Fibroblast of lung (primary cell): Measurements from ENCODE around the gene TMC6. TPM values are rescaled to one million over a fixed set of nuclear protein-coding genes. Genes with fewer than 3 reads are reported as not detected.
A peak's percentile ranks its signal among the peaks of the same experiment; 100 is the strongest.

Experiments used
- DNase-seq, 2 donors: peaks; one replicate each; pipeline versions ENCODE4 v3.0.0 to v3.0.0-alpha.2; 2010; ENCODE audit warnings: low read depth in 2 of 2
- H2AFZ ChIP-seq: 2 replicates; pipeline ENCODE4 v1.5.1; 2012; ENCODE audit warnings: low read length, control low read depth, inconsistent platforms
- H3K27ac ChIP-seq: 2 replicates; pipeline ENCODE4 v1.5.1; 2011; ENCODE audit warnings: low read length, control low read depth; ENCODE audit not compliant: insufficient read depth
- H3K27me3 ChIP-seq: 2 replicates; pipeline ENCODE4 v1.5.1; 2011; ENCODE audit warnings: mild to moderate bottlenecking, low read length; ENCODE audit not compliant: control insufficient read depth, insufficient read depth
- H3K36me3 ChIP-seq: 2 replicates; pipeline ENCODE4 v1.5.1; 2011; ENCODE audit warnings: low read length; ENCODE audit not compliant: control insufficient read depth, insufficient read depth
- H3K4me1 ChIP-seq: 2 replicates; pipeline ENCODE4 v1.5.1; 2011; ENCODE audit warnings: low read length; ENCODE audit not compliant: control insufficient read depth, insufficient read depth; ENCODE audit errors: extremely low read depth
- H3K4me2 ChIP-seq: 2 replicates; pipeline ENCODE4 v1.5.1; 2011; ENCODE audit warnings: low read length, control low read depth; ENCODE audit not compliant: insufficient read depth; ENCODE audit errors: extremely low read depth
- H3K4me3 ChIP-seq, 4 experiments: fragments of 200-600 bp in 1 of 4; sonication (generic) in 1 of 4; replicated peaks in 1 of 4; 2 replicates each; pipeline ENCODE4 v1.5.1; 2011 to 2016; ENCODE audit warnings: low read length in 4 of 4, low read depth in 3 of 4, mild to moderate bottlenecking in 3 of 4, control low read depth in 2 of 4, inconsistent platforms in 1 of 4, mixed read lengths in 1 of 4; ENCODE audit not compliant: insufficient read depth in 1 of 4; ENCODE audit errors: control extremely low read depth in 1 of 4
- H3K79me2 ChIP-seq: 2 replicates; pipeline ENCODE4 v1.5.1; 2012; ENCODE audit warnings: mild to moderate bottlenecking, low read length, inconsistent platforms; ENCODE audit not compliant: control insufficient read depth, insufficient read depth
- H3K9ac ChIP-seq: 2 replicates; pipeline ENCODE4 v1.5.1; 2011; ENCODE audit warnings: mild to moderate bottlenecking, low read length, control low read depth; ENCODE audit not compliant: insufficient read depth
- H3K9me3 ChIP-seq: 2 replicates; pipeline ENCODE4 v1.5.1; 2012; ENCODE audit warnings: low read depth, low read length; ENCODE audit not compliant: control insufficient read depth, insufficient read depth
- H4K20me1 ChIP-seq: 2 replicates; pipeline ENCODE4 v1.5.1; 2011; ENCODE audit warnings: low read length; ENCODE audit not compliant: control insufficient read depth, insufficient read depth; ENCODE audit errors: extremely low read depth
- EZH2 ChIP-seq: IDR thresholded peaks from 2 replicates; pipeline ENCODE4 v1.5.1; 2012; ENCODE audit warnings: low read length, control low read depth, mild to moderate bottlenecking; ENCODE audit errors: missing control alignments
- polyA plus RNA-seq, 2 donors: library from polyadenylated mRNA; depleted of rRNA in 1 of 2; stranded (reverse) in 1 of 2; unstranded in 1 of 2; fragments of >200 nt; gene quantifications; 2 replicates each; pipeline ENCODE4 v1.2.1, GENCODE V29; 2011 to 2012; ENCODE audit warnings: missing spikeins in 1 of 2
- total RNA-seq: library from RNA; depleted of rRNA; stranded (reverse); fragments of >200 nt; gene quantifications from 2 replicates; pipeline ENCODE4 v1.2.1, GENCODE V29; 2014
- TF ChIP-seq, protein P1 (sequence below), 2 donors: IDR thresholded peaks in 1 of 2; conservative IDR thresholded peaks in 1 of 2; 1 replicate in 1 of 2; 2 replicates in 1 of 2; pipeline ENCODE4 v1.5.1; 2011 to 2012; ENCODE audit warnings: low read length in 2 of 2, control low read depth in 1 of 2, inconsistent platforms in 1 of 2, low read depth in 1 of 2, mild to moderate bottlenecking in 1 of 2

TMC6 gene
- total and polyA plus RNA-seq, 2 donors (not counting 1 experiment from before 2014, with no cell fraction given), result 0.17 to 1.3 TPM

DNA sequence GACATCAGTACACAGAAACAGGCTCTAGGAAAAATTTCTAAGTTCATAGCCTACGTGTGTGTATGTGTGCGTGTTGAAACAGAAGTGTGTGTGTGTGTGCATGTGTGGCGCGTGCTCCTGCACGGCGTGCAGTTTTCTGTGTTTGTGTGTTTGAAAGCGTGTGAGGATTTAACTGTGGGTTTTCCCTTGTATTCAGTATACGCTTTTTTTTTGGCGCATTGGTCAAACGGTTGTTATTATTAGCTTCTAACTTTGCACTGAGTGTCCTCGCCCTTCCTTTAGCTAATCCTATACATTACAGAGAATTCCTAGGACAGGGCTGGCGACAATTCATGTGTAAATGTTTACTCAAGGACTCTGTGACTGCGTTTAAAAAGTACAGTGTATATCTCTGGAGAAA lies 23.0 kb downstream of the TMC6 start:
- H3K27ac ChIP-seq, result no peak overlapping the region
- H3K27me3 ChIP-seq, result no peaks in the 10 kb centered on the region
- H3K4me3 ChIP-seq, result no peak overlapping the region
- H3K9me3 ChIP-seq, result no peaks in the 10 kb centered on the region
- H2AFZ ChIP-seq, result no peak overlapping the region
- H3K79me2 ChIP-seq, result no peaks in the 10 kb centered on the region
- TF ChIP-seq EZH2, result no peak
- TF ChIP-seq, protein P1, sequence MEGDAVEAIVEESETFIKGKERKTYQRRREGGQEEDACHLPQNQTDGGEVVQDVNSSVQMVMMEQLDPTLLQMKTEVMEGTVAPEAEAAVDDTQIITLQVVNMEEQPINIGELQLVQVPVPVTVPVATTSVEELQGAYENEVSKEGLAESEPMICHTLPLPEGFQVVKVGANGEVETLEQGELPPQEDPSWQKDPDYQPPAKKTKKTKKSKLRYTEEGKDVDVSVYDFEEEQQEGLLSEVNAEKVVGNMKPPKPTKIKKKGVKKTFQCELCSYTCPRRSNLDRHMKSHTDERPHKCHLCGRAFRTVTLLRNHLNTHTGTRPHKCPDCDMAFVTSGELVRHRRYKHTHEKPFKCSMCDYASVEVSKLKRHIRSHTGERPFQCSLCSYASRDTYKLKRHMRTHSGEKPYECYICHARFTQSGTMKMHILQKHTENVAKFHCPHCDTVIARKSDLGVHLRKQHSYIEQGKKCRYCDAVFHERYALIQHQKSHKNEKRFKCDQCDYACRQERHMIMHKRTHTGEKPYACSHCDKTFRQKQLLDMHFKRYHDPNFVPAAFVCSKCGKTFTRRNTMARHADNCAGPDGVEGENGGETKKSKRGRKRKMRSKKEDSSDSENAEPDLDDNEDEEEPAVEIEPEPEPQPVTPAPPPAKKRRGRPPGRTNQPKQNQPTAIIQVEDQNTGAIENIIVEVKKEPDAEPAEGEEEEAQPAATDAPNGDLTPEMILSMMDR (conservative IDR thresholded peaks at IDR 0.05 in 1 of 2, IDR thresholded peaks at IDR 0.05 in 1 of 2; ENCODE audit: low read depth in 1 of 2, low read length in 2 of 2), result no peak
- no peaks in the 10 kb centered on the region for H4K20me1 ChIP-seq
- H3K4me1 ChIP-seq, result no peaks in the 10 kb centered on the region
- DNase-seq, result peak in 1 of 2 donors; percentile 32
- no peaks in the 10 kb centered on the region for H3K36me3 ChIP-seq
- H3K9ac ChIP-seq, result no peak overlapping the region
- no peak overlapping the region for H3K4me2 ChIP-seq

DNA sequence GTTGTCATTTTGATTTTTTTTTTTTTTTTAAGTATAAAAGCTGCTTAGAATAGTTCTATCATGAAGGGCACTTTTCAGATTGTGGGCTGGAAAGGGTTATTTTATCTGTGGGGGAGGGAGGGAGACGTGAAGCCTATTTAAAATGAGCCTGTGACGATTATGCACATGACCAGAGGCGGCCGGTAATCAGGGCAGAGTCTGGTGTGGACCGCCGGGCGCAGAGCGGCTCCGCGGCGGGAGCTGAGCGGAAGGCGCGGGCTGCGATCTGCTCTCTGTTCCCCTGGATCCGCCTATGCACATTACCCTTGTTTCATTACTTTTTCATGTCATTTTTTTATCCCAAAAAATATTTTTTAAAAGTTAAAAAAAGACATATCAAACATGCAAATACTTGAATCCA lies 23.5 kb downstream of the TMC6 start:
- Histone ChIP-seq H3K27ac (no peak overlapping the region), H3K79me2 (no peaks in the 10 kb centered on the region), H3K4me1 (no peaks in the 10 kb centered on the region), H3K9me3 (no peaks in the 10 kb centered on the region), H3K36me3 (no peaks in the 10 kb centered on the region), H3K9ac (no peak overlapping the region), H3K27me3 (no peaks in the 10 kb centered on the region), H2AFZ (no peak overlapping the region), H3K4me3 (no peak overlapping the region), H4K20me1 (no peaks in the 10 kb centered on the region), H3K4me2 (no peak overlapping the region)
- TF ChIP-seq EZH2, result no peak
- TF ChIP-seq, protein P1 (conservative IDR thresholded peaks at IDR 0.05 in 1 of 2, IDR thresholded peaks at IDR 0.05 in 1 of 2; ENCODE audit: low read depth in 1 of 2, low read length in 2 of 2), result no peak
- DNase-seq, result no peak

DNA sequence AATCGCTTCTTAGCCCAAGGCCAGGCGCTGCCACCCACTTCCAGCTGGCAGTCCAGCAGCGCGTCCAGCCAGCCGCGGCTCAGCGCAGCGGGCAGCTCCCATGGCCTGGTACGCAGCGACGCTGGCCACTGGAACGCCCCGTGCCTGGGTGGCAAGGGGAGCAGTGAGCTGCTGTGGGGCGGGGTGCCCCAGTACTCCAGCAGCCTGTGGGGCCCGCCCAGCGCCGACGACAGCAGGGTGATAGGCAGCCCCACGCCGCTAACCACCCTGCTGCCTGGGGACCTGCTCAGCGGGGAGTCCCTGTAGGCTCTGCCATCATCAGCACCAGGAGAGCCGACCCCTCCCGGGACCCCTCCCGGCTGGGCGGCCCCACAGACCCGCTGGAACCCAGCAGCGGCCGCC lies 24.0 kb downstream of the TMC6 start:
- Histone ChIP-seq H3K9ac (no peak overlapping the region), H3K27me3 (no peaks in the 10 kb centered on the region), H4K20me1 (no peaks in the 10 kb centered on the region), H3K4me3 (no peak overlapping the region), H3K4me2 (no peak overlapping the region), H3K79me2 (no peaks in the 10 kb centered on the region), H3K27ac (no peak overlapping the region), H3K9me3 (no peaks in the 10 kb centered on the region), H2AFZ (no peak overlapping the region), H3K36me3 (no peaks in the 10 kb centered on the region), H3K4me1 (no peaks in the 10 kb centered on the region)
- no peak for TF ChIP-seq EZH2
- TF ChIP-seq, protein P1 (conservative IDR thresholded peaks at IDR 0.05 in 1 of 2, IDR thresholded peaks at IDR 0.05 in 1 of 2; ENCODE audit: low read depth in 1 of 2, low read length in 2 of 2), result no peak
- DNase-seq, result no peak
